ENCODE measurements around the gene SPOCK3. TPM values are rescaled to one million over a fixed set of nuclear protein-coding genes. Genes with fewer than 3 reads are reported as not detected.
"Not testable (repeated sequence)": the region's sequence is repeated elsewhere in the genome, so short reads cannot be mapped to it uniquely, and the experiment has no call there.

Gene SPOCK3
- total RNA-seq, 4 donors from 2014 or later = not detected

DNA sequence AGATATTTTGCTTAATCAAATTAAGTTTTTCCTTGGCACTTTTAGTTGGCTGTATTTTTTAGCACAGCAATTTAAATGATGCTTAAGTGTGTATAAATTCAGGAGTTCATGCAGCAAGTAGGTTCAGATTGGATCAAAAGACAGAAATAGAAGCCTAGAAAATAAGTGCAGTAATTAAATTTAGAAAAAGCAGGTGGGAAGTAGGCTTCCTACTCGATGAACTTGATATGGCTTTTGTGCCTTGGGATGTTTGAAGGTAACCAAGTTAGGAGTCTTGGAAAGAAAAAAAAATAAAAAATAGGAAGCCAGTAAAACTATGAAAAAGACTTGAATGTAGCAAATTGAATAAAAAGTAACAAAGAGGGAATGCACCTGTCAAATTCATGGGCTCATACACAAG, 372.3 kb downstream of the SPOCK3 start:
- H3K36me3 ChIP-seq = no peaks in the 10 kb centered on the region
- 68 to 71% methylated on average over 1 of the region's 1 CpG for WGBS, 2 donors
- TF ChIP-seq CTCF (IDR thresholded peaks at IDR 0.05) (no peak), POLR2A (IDR thresholded peaks at IDR 0.05) (no peak)
- H3K27me3 ChIP-seq = no peaks in the 10 kb centered on the region
- no peak overlapping the region for H3K4me3 ChIP-seq
- no peak overlapping the region for H3K27ac ChIP-seq
- H3K4me1 ChIP-seq = no peaks in the 10 kb centered on the region
- no peaks in the 10 kb centered on the region for H3K9me3 ChIP-seq
- DNase-seq = no peak
- intact Hi-C loops (cut with DNase I) = no loop called here

DNA sequence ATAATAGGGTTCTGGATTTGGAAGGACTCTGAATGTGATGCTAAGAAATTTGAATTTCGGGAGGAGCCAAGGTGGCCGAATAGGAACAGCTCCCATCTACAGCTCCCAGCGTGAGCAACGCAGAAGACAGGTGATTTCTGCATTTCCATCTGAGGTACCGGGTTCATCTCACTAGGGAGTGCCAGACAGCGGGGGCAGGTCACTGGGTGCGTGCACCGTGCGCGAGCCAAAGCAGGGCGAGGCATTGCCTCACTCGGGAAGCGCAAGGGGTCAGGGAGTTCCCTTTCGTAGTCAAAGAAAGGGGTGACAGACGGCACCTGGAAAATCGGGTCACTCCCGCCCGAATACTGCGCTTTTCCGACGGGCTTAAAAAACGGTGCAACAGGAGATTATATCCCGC, 383.9 kb downstream of the SPOCK3 start:
- H3K27ac ChIP-seq; H3K9me3 ChIP-seq; H3K4me1 ChIP-seq; DNase-seq; H3K27me3 ChIP-seq; H3K36me3 ChIP-seq; H3K4me3 ChIP-seq; intact Hi-C loops (cut with DNase I): not testable (repeated sequence)
- whole genome bisulfite sequencing, 2 donors = 91 to 96% methylated on average over 16 to 18 of the region's 23 CpGs

DNA sequence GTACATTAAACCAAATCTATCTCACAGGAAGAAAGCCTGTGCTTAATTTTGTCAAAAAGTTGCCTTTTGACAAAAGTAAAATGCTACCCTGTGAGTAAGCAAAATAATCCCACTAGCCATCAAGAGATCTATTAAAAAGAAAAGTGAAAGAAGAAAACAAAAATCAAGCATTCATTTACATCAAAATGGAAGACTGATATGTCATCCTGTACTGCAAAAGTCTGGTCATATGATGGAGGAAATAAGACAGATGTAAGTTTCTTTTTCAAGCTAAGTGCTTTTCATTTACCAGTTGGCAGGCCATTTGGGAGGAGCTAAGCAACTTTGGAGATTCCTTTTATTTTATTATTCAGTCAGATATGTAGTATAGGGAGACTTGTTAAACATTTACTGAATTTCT, 387.4 kb downstream of the SPOCK3 start:
- Histone ChIP-seq H3K27ac (no peak overlapping the region), H3K9me3 (peaks cover 0 to 12% (median 8%) of the 10 kb centered on the region in 3 donors), H3K36me3 (no peaks in the 10 kb centered on the region), H3K27me3 (no peaks in the 10 kb centered on the region), H3K4me3 (no peak overlapping the region), H3K4me1 (no peaks in the 10 kb centered on the region)
- TF ChIP-seq CTCF (IDR thresholded peaks at IDR 0.05) (no peak), POLR2A (IDR thresholded peaks at IDR 0.05) (no peak)
- intact Hi-C loops (cut with DNase I) = no loop called here
- no peak for DNase-seq

GRCh38 chr4:166842795-166843261, 391.5 kb downstream of the SPOCK3 start:
- WGBS, 2 donors = 92% methylated on average over 2 of the region's 24 CpGs; no CpG with 5 or more reads in 1 of the 2 donors
- TF ChIP-seq POLR2A (IDR thresholded peaks at IDR 0.05) (no peak), CTCF (IDR thresholded peaks at IDR 0.05) (no peak)
- H3K4me1 ChIP-seq = no peaks in the 10 kb centered on the region
- no peak overlapping the region for H3K27ac ChIP-seq
- no peak overlapping the region for H3K4me3 ChIP-seq
- no peaks in the 10 kb centered on the region for H3K27me3 ChIP-seq
- DNase-seq = no peak
- H3K36me3 ChIP-seq = no peaks in the 10 kb centered on the region
- peaks cover 0 to 8% (median 8%) of the 10 kb centered on the region in 3 donors for H3K9me3 ChIP-seq
- intact Hi-C loops (cut with DNase I) = no loop called here

DNA sequence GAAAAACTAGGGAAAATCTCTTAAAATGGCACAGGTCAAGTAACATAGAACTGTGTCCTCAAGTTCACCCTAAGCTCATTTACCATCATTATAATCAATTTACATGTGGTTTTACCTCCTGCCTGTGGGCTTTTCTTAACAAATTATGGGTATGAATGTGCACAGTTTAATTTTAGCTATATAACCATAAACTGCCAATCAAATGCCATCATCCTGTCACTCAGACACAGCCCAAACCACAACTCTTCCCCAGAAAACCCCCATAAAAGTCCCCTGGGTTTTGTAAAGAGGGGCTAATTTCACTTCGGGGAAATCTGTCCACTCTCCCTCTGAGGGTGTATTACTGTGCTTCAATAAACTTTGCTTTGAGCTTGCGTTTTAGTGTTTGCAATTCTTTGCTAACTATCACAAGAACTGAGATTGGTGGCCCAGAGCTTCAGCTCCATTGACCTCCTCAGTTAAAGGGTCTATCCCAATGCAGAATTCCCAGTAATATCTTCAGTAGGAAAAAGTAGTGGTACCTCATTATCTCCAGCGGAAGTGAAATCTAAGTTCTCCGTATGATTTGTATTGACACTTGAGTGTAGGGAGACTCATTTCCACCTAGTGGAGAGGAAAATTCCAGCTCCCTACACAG, 394.6 kb downstream of the SPOCK3 start:
- no peaks in the 10 kb centered on the region for H3K27me3 ChIP-seq
- peaks cover 0 to 8% (median 8%) of the 10 kb centered on the region in 3 donors for H3K9me3 ChIP-seq
- intact Hi-C loops (cut with DNase I) = no loop called here
- no peak overlapping the region for H3K27ac ChIP-seq
- 83 to 87% methylated on average over 4 of the region's 4 CpGs for WGBS, 2 donors
- H3K4me3 ChIP-seq = no peak overlapping the region
- H3K36me3 ChIP-seq = no peaks in the 10 kb centered on the region
- TF ChIP-seq CTCF (IDR thresholded peaks at IDR 0.05) (no peak), POLR2A (IDR thresholded peaks at IDR 0.05) (no peak)
- DNase-seq = no peak
- H3K4me1 ChIP-seq = no peaks in the 10 kb centered on the region
